ENCODE data around the gene NBAS.

NBAS gene

GRCh38 chr2:15147591-15147990 is 413.5 kb downstream of the NBAS start:
- TF ChIP-seq CTCF (IDR thresholded peaks at IDR 0.05; ENCODE audit: low read depth, low read length) (no peak), MAX (IDR thresholded peaks at IDR 0.05; ENCODE audit: low read depth, low read length) (no peak), MYC (IDR thresholded peaks at IDR 0.05; ENCODE audit: low read depth, low read length) (no peak), POLR2A (IDR thresholded peaks at IDR 0.05; ENCODE audit: extremely low read depth, insufficient read length) (no peak)
- no peak for DNase-seq (ENCODE audit: low read depth)

GRCh38 chr2:15146960-15147359 is 414.2 kb downstream of the NBAS start:
- no peak for TF ChIP-seq MAX (IDR thresholded peaks at IDR 0.05; ENCODE audit: low read depth, low read length)
- no peak for TF ChIP-seq CTCF (IDR thresholded peaks at IDR 0.05; ENCODE audit: low read depth, low read length)
- TF ChIP-seq MYC (IDR thresholded peaks at IDR 0.05; ENCODE audit: low read depth, low read length), result no peak
- TF ChIP-seq POLR2A (IDR thresholded peaks at IDR 0.05; ENCODE audit: extremely low read depth, insufficient read length), result no peak
- DNase-seq (ENCODE audit: low read depth), result no peak

More at GRCh38 chr2:15147591-15147990, 413.5 kb downstream of the NBAS start:
- H3K4me3 ChIP-seq (ENCODE audit: low read depth, low read length), result no peak overlapping the region

DNA sequence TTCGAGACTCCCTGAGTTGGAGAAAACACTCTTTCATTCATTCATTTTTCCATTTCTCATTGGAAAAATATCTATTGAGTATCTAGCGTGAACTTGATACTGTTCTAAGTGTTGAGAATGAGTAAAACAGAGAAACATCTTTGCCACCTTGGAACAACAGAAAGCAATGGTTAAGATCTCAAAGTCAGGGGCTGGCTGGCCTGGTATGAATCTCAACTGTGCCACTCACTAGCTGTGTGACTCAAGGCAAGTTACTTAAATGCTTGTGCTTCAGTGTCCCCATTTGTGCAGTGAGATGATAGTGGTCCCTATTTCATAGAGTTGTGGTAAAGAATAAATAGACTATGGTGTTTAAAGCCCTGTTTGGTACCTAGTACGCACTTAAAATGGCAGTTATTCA is 415.2 kb downstream of the NBAS start:
- no peak overlapping the region for H3K4me3 ChIP-seq (ENCODE audit: low read depth, low read length)
- DNase-seq (ENCODE audit: low read depth), result no peak
- TF ChIP-seq MAX (IDR thresholded peaks at IDR 0.05; ENCODE audit: low read depth, low read length), result no peak
- TF ChIP-seq MYC (IDR thresholded peaks at IDR 0.05; ENCODE audit: low read depth, low read length), result no peak
- no peak for TF ChIP-seq CTCF (IDR thresholded peaks at IDR 0.05; ENCODE audit: low read depth, low read length)
- TF ChIP-seq POLR2A (IDR thresholded peaks at IDR 0.05; ENCODE audit: extremely low read depth, insufficient read length), result no peak

More at GRCh38 chr2:15146960-15147359, 414.2 kb downstream of the NBAS start:
- H3K4me3 ChIP-seq (ENCODE audit: low read depth, low read length), result no peak overlapping the region

- DNase-seq (ENCODE audit: low read depth), result no peak
- TF ChIP-seq MYC (IDR thresholded peaks at IDR 0.05; ENCODE audit: low read depth, low read length) (no peak), MAX (IDR thresholded peaks at IDR 0.05; ENCODE audit: low read depth, low read length) (no peak), POLR2A (IDR thresholded peaks at IDR 0.05; ENCODE audit: extremely low read depth, insufficient read length) (no peak), CTCF (IDR thresholded peaks at IDR 0.05; ENCODE audit: low read depth, low read length) (no peak)
- no peak overlapping the region for H3K4me3 ChIP-seq (ENCODE audit: low read depth, low read length)
Measured at GRCh38 chr2:15145046-15145817, 415.9 kb downstream of the NBAS start.

DNA sequence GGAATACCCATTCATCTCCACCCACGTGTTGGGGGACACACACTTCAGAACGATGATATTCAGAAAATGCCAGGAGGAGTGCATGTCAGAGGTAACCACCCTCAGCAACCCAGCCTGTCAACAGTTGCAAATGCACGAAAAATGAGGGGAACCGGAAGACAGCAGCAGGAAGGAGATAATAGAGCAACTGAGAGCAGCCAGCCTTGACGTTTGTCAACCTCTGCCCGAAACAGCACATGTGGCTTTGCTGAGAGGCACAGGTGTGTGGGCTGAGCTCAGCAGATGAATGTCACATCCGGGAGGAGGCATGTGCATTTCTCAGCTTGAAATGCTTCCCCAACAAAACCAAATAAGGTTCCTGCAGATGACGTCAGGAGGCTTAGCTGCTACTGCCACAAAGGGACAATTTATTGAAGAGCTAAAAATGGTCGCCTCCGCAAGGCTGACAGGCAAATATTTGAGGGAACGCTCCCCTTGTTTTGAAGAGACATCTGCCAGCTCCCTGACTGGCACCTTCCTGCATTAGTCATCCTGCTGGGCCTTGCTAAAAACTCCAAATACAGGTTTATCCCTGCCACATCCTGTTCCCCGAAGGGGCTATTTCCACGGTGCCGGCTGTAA is 419.0 kb downstream of the NBAS start:
- no peak overlapping the region for H3K4me3 ChIP-seq (ENCODE audit: low read depth, low read length)
- DNase-seq (ENCODE audit: low read depth), result peak; percentile 12
- TF ChIP-seq MYC (IDR thresholded peaks at IDR 0.05; ENCODE audit: low read depth, low read length) (no peak), POLR2A (IDR thresholded peaks at IDR 0.05; ENCODE audit: extremely low read depth, insufficient read length) (no peak), MAX (IDR thresholded peaks at IDR 0.05; ENCODE audit: low read depth, low read length) (no peak), CTCF (IDR thresholded peaks at IDR 0.05; ENCODE audit: low read depth, low read length) (no peak)
